ENCODE results near the gene RAP1A. TPM values are rescaled to one million over a fixed set of nuclear protein-coding genes. Genes with fewer than 3 reads are reported as not detected.

The RAP1A gene
- total RNA-seq, 2 experiments from 2014 or later: 219 to 221 TPM

- ChIA-PET POLR2A (no interaction called here), CTCF (no interaction called here)
- Mint-ChIP-seq H3K27ac (peak overlapping the region; percentile 33), H3K27me3 (no peaks in the 10 kb centered on the region), H3K9me3 (no peaks in the 10 kb centered on the region), H3K4me1 (peaks cover 57% of the 10 kb centered on the region), H3K4me3 (no peak overlapping the region), H3K36me3 (ENCODE audit: low read depth) (peaks cover 40% of the 10 kb centered on the region)
- DNase-seq: no peak
These were observed 34.1 kb downstream of the RAP1A start for GRCh38 chr1:111653709-111654108.

- H3K36me3 Mint-ChIP-seq (ENCODE audit: low read depth): peaks cover 36% of the 10 kb centered on the region
- H3K27me3 Mint-ChIP-seq: no peaks in the 10 kb centered on the region
- no peak overlapping the region for H3K4me3 Mint-ChIP-seq
- peak overlapping the region; percentile 57 for H3K27ac Mint-ChIP-seq
- peaks cover 52% of the 10 kb centered on the region for H3K4me1 Mint-ChIP-seq
- ChIA-PET CTCF (interaction anchor here (0.6 to 0.9 kb wide), 2 partner anchors 147 to 191 kb away, joined by 3 to 6 read pairs; no protein-coding TSS in a partner anchor), POLR2A (interaction anchor here (0.7 to 1.5 kb wide), 4 partner anchors 54 to 147 kb away, joined by 3 to 5 read pairs (median 4); no protein-coding TSS in a partner anchor)
- H3K9me3 Mint-ChIP-seq: no peaks in the 10 kb centered on the region
- no peak for DNase-seq
These were observed 35.2 kb downstream of the RAP1A start for GRCh38 chr1:111654839-111655238.

- Mint-ChIP-seq H3K27me3 (no peaks in the 10 kb centered on the region), H3K9me3 (no peaks in the 10 kb centered on the region), H3K27ac (no peak overlapping the region), H3K36me3 (ENCODE audit: low read depth) (peaks cover 27% of the 10 kb centered on the region), H3K4me1 (peaks cover 45% of the 10 kb centered on the region), H3K4me3 (no peak overlapping the region)
- POLR2A ChIA-PET: no interaction called here
- no peak for DNase-seq
- CTCF ChIA-PET: interaction anchor here (0.7 kb wide), 1 partner anchor 148 kb away, joined by 3 read pairs; no protein-coding TSS in a partner anchor
These were observed 36.8 kb downstream of the RAP1A start for GRCh38 chr1:111656086-111657017.

- no peak overlapping the region for H3K27ac Mint-ChIP-seq
- H3K4me3 Mint-ChIP-seq: no peak overlapping the region
- peaks cover 28% of the 10 kb centered on the region for H3K36me3 Mint-ChIP-seq (ENCODE audit: low read depth)
- POLR2A ChIA-PET: interaction anchor here (0.9 kb wide), 2 partner anchors 37 to 150 kb away, joined by 3 read pairs; no protein-coding TSS in a partner anchor
- CTCF ChIA-PET: interaction anchor here (0.9 to 1.2 kb wide), 3 partner anchors 56 to 151 kb away, joined by 3 to 12 read pairs (median 4); no protein-coding TSS in a partner anchor
- H3K4me1 Mint-ChIP-seq: peaks cover 46% of the 10 kb centered on the region
- DNase-seq: no peak
- H3K27me3 Mint-ChIP-seq: no peaks in the 10 kb centered on the region
- no peaks in the 10 kb centered on the region for H3K9me3 Mint-ChIP-seq
These were observed 39.0 kb downstream of the RAP1A start for GRCh38 chr1:111658622-111659021.

- Mint-ChIP-seq H3K4me1 (peaks cover 48% of the 10 kb centered on the region), H3K27ac (no peak overlapping the region), H3K9me3 (no peaks in the 10 kb centered on the region), H3K27me3 (no peaks in the 10 kb centered on the region), H3K36me3 (ENCODE audit: low read depth) (peaks cover 28% of the 10 kb centered on the region), H3K4me3 (no peak overlapping the region)
- ChIA-PET CTCF (interaction anchor here (1.0 to 1.2 kb wide), 2 partner anchors 153 kb away, joined by 3 to 5 read pairs; no protein-coding TSS in a partner anchor), POLR2A (interaction anchor here (1.0 to 1.6 kb wide), 3 partner anchors 23 to 152 kb away, joined by 3 to 9 read pairs (median 3); no protein-coding TSS in a partner anchor)
- no peak for DNase-seq
These were observed 40.9 kb downstream of the RAP1A start for GRCh38 chr1:111660204-111661150.

- H3K36me3 Mint-ChIP-seq (ENCODE audit: low read depth): peaks cover 40% of the 10 kb centered on the region
These were observed 45.1 kb downstream of the RAP1A start for GRCh38 chr1:111664652-111665051.

GRCh38 chr1:111665497-111665896 lies 45.9 kb downstream of the RAP1A start:
- POLR2A ChIA-PET: interaction anchor here (1.4 to 3.5 kb wide), 5 partner anchors 14 to 217 kb away, joined by 5 to 14 read pairs (median 5); partner anchors contain the start of genes ATP5PB, RAP1A and WDR77
- no peaks in the 10 kb centered on the region for H3K27me3 Mint-ChIP-seq
- no peak for DNase-seq
- CTCF ChIA-PET: interaction anchor here (0.8 to 1.9 kb wide), 3 partner anchors 9 to 158 kb away, joined by 3 to 17 read pairs (median 3); no protein-coding TSS in a partner anchor
- H3K27ac Mint-ChIP-seq: peak overlapping the region; percentile 3
- peaks cover 54% of the 10 kb centered on the region for H3K4me1 Mint-ChIP-seq
- H3K36me3 Mint-ChIP-seq (ENCODE audit: low read depth): peaks cover 40% of the 10 kb centered on the region
- no peaks in the 10 kb centered on the region for H3K9me3 Mint-ChIP-seq
- H3K4me3 Mint-ChIP-seq: no peak overlapping the region

More at GRCh38 chr1:111664652-111665051, 45.1 kb downstream of the RAP1A start:
- no peaks in the 10 kb centered on the region for H3K9me3 Mint-ChIP-seq
- H3K4me1 Mint-ChIP-seq: peaks cover 48% of the 10 kb centered on the region
- no peaks in the 10 kb centered on the region for H3K27me3 Mint-ChIP-seq
- no peak for DNase-seq
- peak overlapping the region; percentile 63 for H3K27ac Mint-ChIP-seq
- CTCF ChIA-PET: interaction anchor here (0.8 to 1.9 kb wide), 4 partner anchors 10 to 157 kb away, joined by 3 to 17 read pairs (median 4); no protein-coding TSS in a partner anchor
- POLR2A ChIA-PET: interaction anchor here (0.9 to 3.5 kb wide), 7 partner anchors 8 to 216 kb away, joined by 4 to 14 read pairs (median 5); partner anchors contain the start of genes ATP5PB, RAP1A and WDR77
- no peak overlapping the region for H3K4me3 Mint-ChIP-seq

GRCh38 chr1:111666828-111667227 lies 47.2 kb downstream of the RAP1A start:
- Mint-ChIP-seq H3K36me3 (ENCODE audit: low read depth) (peaks cover 47% of the 10 kb centered on the region), H3K27ac (no peak overlapping the region), H3K4me1 (peaks cover 63% of the 10 kb centered on the region), H3K27me3 (no peaks in the 10 kb centered on the region), H3K4me3 (no peak overlapping the region), H3K9me3 (no peaks in the 10 kb centered on the region)
- CTCF ChIA-PET: interaction anchor here (0.8 kb wide), 1 partner anchor 158 kb away, joined by 3 read pairs; no protein-coding TSS in a partner anchor
- no peak for DNase-seq
- POLR2A ChIA-PET: interaction anchor here (3.5 kb wide), 1 partner anchor 159 kb away, joined by 14 read pairs; no protein-coding TSS in a partner anchor

- CTCF ChIA-PET: interaction anchor here (1.9 kb wide), 1 partner anchor 161 kb away, joined by 8 read pairs; no protein-coding TSS in a partner anchor
- H3K4me1 Mint-ChIP-seq: peaks cover 63% of the 10 kb centered on the region
These were observed 49.7 kb downstream of the RAP1A start for GRCh38 chr1:111669268-111669667.

GRCh38 chr1:111671852-111672251 lies 52.3 kb downstream of the RAP1A start:
- no peak for DNase-seq
- H3K4me3 Mint-ChIP-seq: no peak overlapping the region
- CTCF ChIA-PET: interaction anchor here (1.3 kb wide), 1 partner anchor 8 kb away, joined by 4 read pairs; no protein-coding TSS in a partner anchor
- peaks cover 70% of the 10 kb centered on the region for H3K36me3 Mint-ChIP-seq (ENCODE audit: low read depth)
- peaks cover 54% of the 10 kb centered on the region for H3K4me1 Mint-ChIP-seq
- no peak overlapping the region for H3K27ac Mint-ChIP-seq
- H3K27me3 Mint-ChIP-seq: no peaks in the 10 kb centered on the region
- peaks cover 17% of the 10 kb centered on the region for H3K9me3 Mint-ChIP-seq
- POLR2A ChIA-PET: no interaction called here

More at GRCh38 chr1:111669268-111669667, 49.7 kb downstream of the RAP1A start:
- POLR2A ChIA-PET: interaction anchor here (1.1 to 1.7 kb wide), 4 partner anchors 20 to 161 kb away, joined by 3 to 5 read pairs (median 4); no protein-coding TSS in a partner anchor
- Mint-ChIP-seq H3K27ac (peak overlapping the region; percentile 4), H3K36me3 (ENCODE audit: low read depth) (peaks cover 56% of the 10 kb centered on the region), H3K9me3 (peaks cover 7% of the 10 kb centered on the region), H3K27me3 (no peaks in the 10 kb centered on the region), H3K4me3 (no peak overlapping the region)
- no peak for DNase-seq

GRCh38 chr1:111672331-111672730 lies 52.7 kb downstream of the RAP1A start:
- Mint-ChIP-seq H3K4me3 (no peak overlapping the region), H3K9me3 (peaks cover 21% of the 10 kb centered on the region), H3K27ac (no peak overlapping the region), H3K36me3 (ENCODE audit: low read depth) (peaks cover 72% of the 10 kb centered on the region), H3K27me3 (no peaks in the 10 kb centered on the region), H3K4me1 (peaks cover 54% of the 10 kb centered on the region)
- no peak for DNase-seq
- CTCF ChIA-PET: interaction anchor here (1.3 kb wide), 1 partner anchor 9 kb away, joined by 4 read pairs; no protein-coding TSS in a partner anchor
- POLR2A ChIA-PET: interaction anchor here (0.7 kb wide), 2 partner anchors 8 to 164 kb away, joined by 4 read pairs; no protein-coding TSS in a partner anchor

All from activated CD4-positive, alpha-beta memory T cell treated with anti-CD3 and anti-CD28 coated beads, Interleukin-2, amount 10 ng/mL, durations not matched to agents 7 days and 5 days (primary cell).